ENCODE data around the gene LTBP1. TPM values are rescaled to one million over a fixed set of nuclear protein-coding genes. Genes with fewer than 3 reads are reported as not detected.

The LTBP1 gene
- total and polyA plus RNA-seq, 2 experiments from 2014 or later = 15.7 to 49.8 TPM

DNA sequence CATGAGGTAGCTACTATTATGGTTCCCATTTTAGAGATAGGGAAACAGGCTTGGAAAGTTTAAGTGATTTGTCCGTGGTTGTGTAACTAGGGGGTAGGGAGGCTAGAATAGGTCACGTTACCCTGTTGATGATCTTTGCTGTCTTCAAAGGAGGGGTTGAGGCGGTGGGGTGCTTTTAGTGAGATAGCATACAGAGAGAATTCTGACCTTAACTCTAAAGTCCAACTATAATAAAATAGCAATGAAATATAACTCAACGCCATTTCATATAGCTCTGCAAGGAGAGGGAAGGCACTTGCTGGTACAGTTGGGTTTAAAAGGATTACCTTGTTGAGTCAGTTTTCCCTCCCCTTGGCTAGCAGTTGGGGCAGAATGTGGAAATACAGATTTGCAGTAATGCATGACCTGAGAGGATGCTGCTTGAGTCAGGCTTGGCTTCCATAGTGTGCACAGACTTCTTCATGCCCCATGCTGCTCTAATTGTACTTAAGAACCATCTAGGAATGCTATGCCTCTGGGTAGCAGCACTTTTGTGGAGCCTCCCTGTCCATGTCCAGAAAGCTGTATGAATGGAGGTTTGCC, 143.9 kb downstream of the LTBP1 start:
- no peak overlapping the region for H3K27ac ChIP-seq (ENCODE audit: low read depth)
- TF ChIP-seq, protein P1, sequence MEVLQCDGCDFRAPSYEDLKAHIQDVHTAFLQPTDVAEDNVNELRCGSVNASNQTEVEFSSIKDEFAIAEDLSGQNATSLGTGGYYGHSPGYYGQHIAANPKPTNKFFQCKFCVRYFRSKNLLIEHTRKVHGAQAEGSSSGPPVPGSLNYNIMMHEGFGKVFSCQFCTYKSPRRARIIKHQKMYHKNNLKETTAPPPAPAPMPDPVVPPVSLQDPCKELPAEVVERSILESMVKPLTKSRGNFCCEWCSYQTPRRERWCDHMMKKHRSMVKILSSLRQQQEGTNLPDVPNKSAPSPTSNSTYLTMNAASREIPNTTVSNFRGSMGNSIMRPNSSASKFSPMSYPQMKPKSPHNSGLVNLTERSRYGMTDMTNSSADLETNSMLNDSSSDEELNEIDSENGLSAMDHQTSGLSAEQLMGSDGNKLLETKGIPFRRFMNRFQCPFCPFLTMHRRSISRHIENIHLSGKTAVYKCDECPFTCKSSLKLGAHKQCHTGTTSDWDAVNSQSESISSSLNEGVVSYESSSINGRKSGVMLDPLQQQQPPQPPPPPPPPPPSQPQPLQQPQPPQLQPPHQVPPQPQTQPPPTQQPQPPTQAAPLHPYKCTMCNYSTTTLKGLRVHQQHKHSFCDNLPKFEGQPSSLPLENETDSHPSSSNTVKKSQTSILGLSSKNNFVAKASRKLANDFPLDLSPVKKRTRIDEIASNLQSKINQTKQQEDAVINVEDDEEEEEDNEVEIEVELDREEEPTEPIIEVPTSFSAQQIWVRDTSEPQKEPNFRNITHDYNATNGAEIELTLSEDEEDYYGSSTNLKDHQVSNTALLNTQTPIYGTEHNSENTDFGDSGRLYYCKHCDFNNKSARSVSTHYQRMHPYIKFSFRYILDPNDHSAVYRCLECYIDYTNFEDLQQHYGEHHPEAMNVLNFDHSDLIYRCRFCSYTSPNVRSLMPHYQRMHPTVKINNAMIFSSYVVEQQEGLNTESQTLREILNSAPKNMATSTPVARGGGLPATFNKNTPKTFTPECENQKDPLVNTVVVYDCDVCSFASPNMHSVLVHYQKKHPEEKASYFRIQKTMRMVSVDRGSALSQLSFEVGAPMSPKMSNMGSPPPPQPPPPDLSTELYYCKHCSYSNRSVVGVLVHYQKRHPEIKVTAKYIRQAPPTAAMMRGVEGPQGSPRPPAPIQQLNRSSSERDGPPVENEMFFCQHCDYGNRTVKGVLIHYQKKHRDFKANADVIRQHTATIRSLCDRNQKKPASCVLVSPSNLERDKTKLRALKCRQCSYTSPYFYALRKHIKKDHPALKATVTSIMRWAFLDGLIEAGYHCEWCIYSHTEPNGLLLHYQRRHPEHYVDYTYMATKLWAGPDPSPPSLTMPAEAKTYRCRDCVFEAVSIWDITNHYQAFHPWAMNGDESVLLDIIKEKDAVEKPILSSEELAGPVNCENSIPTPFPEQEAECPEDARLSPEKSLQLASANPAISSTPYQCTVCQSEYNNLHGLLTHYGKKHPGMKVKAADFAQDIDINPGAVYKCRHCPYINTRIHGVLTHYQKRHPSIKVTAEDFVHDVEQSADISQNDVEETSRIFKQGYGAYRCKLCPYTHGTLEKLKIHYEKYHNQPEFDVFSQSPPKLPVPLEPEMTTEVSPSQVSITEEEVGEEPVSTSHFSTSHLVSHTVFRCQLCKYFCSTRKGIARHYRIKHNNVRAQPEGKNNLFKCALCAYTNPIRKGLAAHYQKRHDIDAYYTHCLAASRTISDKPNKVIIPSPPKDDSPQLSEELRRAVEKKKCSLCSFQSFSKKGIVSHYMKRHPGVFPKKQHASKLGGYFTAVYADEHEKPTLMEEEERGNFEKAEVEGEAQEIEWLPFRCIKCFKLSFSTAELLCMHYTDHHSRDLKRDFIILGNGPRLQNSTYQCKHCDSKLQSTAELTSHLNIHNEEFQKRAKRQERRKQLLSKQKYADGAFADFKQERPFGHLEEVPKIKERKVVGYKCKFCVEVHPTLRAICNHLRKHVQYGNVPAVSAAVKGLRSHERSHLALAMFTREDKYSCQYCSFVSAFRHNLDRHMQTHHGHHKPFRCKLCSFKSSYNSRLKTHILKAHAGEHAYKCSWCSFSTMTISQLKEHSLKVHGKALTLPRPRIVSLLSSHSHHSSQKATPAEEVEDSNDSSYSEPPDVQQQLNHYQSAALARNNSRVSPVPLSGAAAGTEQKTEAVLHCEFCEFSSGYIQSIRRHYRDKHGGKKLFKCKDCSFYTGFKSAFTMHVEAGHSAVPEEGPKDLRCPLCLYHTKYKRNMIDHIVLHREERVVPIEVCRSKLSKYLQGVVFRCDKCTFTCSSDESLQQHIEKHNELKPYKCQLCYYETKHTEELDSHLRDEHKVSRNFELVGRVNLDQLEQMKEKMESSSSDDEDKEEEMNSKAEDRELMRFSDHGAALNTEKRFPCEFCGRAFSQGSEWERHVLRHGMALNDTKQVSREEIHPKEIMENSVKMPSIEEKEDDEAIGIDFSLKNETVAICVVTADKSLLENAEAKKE (CRISPR knock-in tag; IDR thresholded peaks at IDR 0.05) = no peak
- TF ChIP-seq, protein P2, sequence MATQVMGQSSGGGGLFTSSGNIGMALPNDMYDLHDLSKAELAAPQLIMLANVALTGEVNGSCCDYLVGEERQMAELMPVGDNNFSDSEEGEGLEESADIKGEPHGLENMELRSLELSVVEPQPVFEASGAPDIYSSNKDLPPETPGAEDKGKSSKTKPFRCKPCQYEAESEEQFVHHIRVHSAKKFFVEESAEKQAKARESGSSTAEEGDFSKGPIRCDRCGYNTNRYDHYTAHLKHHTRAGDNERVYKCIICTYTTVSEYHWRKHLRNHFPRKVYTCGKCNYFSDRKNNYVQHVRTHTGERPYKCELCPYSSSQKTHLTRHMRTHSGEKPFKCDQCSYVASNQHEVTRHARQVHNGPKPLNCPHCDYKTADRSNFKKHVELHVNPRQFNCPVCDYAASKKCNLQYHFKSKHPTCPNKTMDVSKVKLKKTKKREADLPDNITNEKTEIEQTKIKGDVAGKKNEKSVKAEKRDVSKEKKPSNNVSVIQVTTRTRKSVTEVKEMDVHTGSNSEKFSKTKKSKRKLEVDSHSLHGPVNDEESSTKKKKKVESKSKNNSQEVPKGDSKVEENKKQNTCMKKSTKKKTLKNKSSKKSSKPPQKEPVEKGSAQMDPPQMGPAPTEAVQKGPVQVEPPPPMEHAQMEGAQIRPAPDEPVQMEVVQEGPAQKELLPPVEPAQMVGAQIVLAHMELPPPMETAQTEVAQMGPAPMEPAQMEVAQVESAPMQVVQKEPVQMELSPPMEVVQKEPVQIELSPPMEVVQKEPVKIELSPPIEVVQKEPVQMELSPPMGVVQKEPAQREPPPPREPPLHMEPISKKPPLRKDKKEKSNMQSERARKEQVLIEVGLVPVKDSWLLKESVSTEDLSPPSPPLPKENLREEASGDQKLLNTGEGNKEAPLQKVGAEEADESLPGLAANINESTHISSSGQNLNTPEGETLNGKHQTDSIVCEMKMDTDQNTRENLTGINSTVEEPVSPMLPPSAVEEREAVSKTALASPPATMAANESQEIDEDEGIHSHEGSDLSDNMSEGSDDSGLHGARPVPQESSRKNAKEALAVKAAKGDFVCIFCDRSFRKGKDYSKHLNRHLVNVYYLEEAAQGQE (IDR thresholded peaks at IDR 0.05; ENCODE audit: unreplicated experiment) = no peak
- TF ChIP-seq NANOG (IDR thresholded peaks at IDR 0.05; ENCODE audit: borderline replicate concordance) (no peak), CREB1 (CRISPR knock-in tag; IDR thresholded peaks at IDR 0.05; ENCODE audit: low read depth) (no peak), EZH2phosphoT487 (IDR thresholded peaks at IDR 0.05; ENCODE audit: unreplicated experiment) (no peak), POLR2AphosphoS5 (IDR thresholded peaks at IDR 0.05; ENCODE audit: low read depth) (no peak), STAT1 (IDR thresholded peaks at IDR 0.05; ENCODE audit: unreplicated experiment) (no peak), ZNF331 (CRISPR knock-in tag; IDR thresholded peaks at IDR 0.05; ENCODE audit: low read depth) (no peak), EZH2 (IDR thresholded peaks at IDR 0.05; ENCODE audit: low read depth, unreplicated experiment) (no peak), JUNB (IDR thresholded peaks at IDR 0.05; ENCODE audit: unreplicated experiment) (no peak), ZNF114 (CRISPR knock-in tag; IDR thresholded peaks at IDR 0.05) (no peak)
- TF ChIP-seq, protein P3, sequence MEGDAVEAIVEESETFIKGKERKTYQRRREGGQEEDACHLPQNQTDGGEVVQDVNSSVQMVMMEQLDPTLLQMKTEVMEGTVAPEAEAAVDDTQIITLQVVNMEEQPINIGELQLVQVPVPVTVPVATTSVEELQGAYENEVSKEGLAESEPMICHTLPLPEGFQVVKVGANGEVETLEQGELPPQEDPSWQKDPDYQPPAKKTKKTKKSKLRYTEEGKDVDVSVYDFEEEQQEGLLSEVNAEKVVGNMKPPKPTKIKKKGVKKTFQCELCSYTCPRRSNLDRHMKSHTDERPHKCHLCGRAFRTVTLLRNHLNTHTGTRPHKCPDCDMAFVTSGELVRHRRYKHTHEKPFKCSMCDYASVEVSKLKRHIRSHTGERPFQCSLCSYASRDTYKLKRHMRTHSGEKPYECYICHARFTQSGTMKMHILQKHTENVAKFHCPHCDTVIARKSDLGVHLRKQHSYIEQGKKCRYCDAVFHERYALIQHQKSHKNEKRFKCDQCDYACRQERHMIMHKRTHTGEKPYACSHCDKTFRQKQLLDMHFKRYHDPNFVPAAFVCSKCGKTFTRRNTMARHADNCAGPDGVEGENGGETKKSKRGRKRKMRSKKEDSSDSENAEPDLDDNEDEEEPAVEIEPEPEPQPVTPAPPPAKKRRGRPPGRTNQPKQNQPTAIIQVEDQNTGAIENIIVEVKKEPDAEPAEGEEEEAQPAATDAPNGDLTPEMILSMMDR (conservative IDR thresholded peaks at IDR 0.05; ENCODE audit: low read depth in 2 of 2) = no peak
- TF ChIP-seq, protein P4, sequence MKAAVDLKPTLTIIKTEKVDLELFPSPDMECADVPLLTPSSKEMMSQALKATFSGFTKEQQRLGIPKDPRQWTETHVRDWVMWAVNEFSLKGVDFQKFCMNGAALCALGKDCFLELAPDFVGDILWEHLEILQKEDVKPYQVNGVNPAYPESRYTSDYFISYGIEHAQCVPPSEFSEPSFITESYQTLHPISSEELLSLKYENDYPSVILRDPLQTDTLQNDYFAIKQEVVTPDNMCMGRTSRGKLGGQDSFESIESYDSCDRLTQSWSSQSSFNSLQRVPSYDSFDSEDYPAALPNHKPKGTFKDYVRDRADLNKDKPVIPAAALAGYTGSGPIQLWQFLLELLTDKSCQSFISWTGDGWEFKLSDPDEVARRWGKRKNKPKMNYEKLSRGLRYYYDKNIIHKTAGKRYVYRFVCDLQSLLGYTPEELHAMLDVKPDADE (IDR thresholded peaks at IDR 0.05) = no peak
- H3K27me3 ChIP-seq (ENCODE audit: insufficient read depth) = no peaks in the 10 kb centered on the region
- H2AFZ ChIP-seq = no peak overlapping the region
- peaks cover 3% of the 10 kb centered on the region for H3K27me3 Mint-ChIP-seq (ENCODE audit: insufficient read depth, low read depth, poor library complexity)
- H3K9me2 ChIP-seq (ENCODE audit: insufficient read depth) = 0 out of 2 replicates have a peak, but pooled peaks cover 3% of the 10 kb centered on the region
- H3K4me3 Mint-ChIP-seq = no peak overlapping the region
- ATAC-seq = no peak
- no peaks in the 10 kb centered on the region for H3K36me3 Mint-ChIP-seq (ENCODE audit: low read depth)
- H3K27ac Mint-ChIP-seq = no peak overlapping the region
- H3F3A ChIP-seq (replicated peaks; ENCODE audit: low read depth) = no peaks in the 10 kb centered on the region
- no peak for DNase-seq (ENCODE audit: low spot score)
- H3K9me3 Mint-ChIP-seq = no peaks in the 10 kb centered on the region
- no peaks in the 10 kb centered on the region for H3K36me3 ChIP-seq (ENCODE audit: insufficient read depth)
- H3K4me1 ChIP-seq (ENCODE audit: insufficient read depth) = no peaks in the 10 kb centered on the region
- H3K4me3 ChIP-seq = no peak overlapping the region
- H3K4me1 Mint-ChIP-seq = no peaks in the 10 kb centered on the region
- H4K20me1 ChIP-seq (replicated peaks; ENCODE audit: insufficient read depth) = no peaks in the 10 kb centered on the region
- H3K79me2 ChIP-seq (replicated peaks; ENCODE audit: insufficient read depth) = no peaks in the 10 kb centered on the region
- no peak overlapping the region for H3K4me2 ChIP-seq

Data from GM23338 (cell line).